ENCODE results near the gene BMPR1B. TPM values are rescaled to one million over a fixed set of nuclear protein-coding genes. Genes with fewer than 3 reads are reported as not detected.

Gene BMPR1B
- total RNA-seq, 1 experiment from 2014 or later = not detected

DNA sequence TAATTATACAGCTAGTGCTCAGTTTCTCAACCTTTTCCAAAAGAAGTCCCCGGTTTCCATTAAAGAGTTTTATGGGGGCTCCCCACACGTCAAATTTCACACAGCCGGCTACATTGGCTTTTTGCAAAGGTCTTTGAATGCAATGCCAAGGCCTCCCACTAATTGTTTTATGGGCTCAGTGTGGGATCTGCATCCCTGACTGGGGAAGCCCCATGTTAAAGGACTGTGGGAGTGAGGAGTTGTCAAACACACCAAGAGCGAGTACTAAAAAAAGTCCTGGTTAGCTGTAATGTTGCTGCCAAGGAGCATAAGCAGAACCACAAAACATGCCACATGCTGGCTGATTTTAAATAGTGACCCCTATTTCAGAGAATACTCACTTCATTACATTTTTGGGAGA is 162.6 kb downstream of the BMPR1B start:
- Histone ChIP-seq H3K9ac (ENCODE audit: low read length) (no peak overlapping the region), H3K27me3 (ENCODE audit: insufficient read depth, low read length) (no peaks in the 10 kb centered on the region), H3K27ac (ENCODE audit: low read depth, low read length) (no peak overlapping the region), H3K4me1 (ENCODE audit: control insufficient read depth in 1 of 2, insufficient read depth in 2 of 2, low read length in 2 of 2) (no peaks in the 10 kb centered on the region), H3K36me3 (ENCODE audit: control insufficient read depth in 1 of 2, insufficient read depth in 2 of 2, low read length in 2 of 2) (no peaks in the 10 kb centered on the region), H3K79me2 (ENCODE audit: insufficient read depth, low read length) (no peaks in the 10 kb centered on the region), H3K9me2 (ENCODE audit: insufficient read depth) (no peaks in the 10 kb centered on the region), H3K4me3 (replicated peaks in 1 of 2; ENCODE audit: low read depth in 1 of 2, low read length in 2 of 2) (no peak overlapping the region), H3K4me2 (ENCODE audit: low read length) (no peak overlapping the region), H4K20me1 (ENCODE audit: insufficient read depth) (no peaks in the 10 kb centered on the region), H2AFZ (ENCODE audit: low read depth, low read length, poor library complexity, severe bottlenecking) (no peak overlapping the region), H3K9me3 (ENCODE audit: control insufficient read depth in 1 of 2, insufficient read depth in 1 of 2, low read depth in 1 of 2, low read length in 2 of 2) (no peaks in the 10 kb centered on the region)
- DNase-seq (ENCODE audit: low read depth, low spot score) (no peak), ATAC-seq (no peak)
- ChIA-PET RAD21 (ENCODE audit: low non-redundant PET in 1 of 2, low total read pairs in 2 of 2, uncharacterized antibody in 2 of 2, unreplicated experiment in 2 of 2) (no interaction called here), POLR2A (no interaction called here), CTCF (no interaction called here)
- intact Hi-C loops (cut with micrococcal nuclease) = no loop called here
- BruUV-seq (replicated peaks) = no TSS peak
- no peak for TF ChIP-seq JUND (IDR thresholded peaks at IDR 0.05)
- no peak for TF ChIP-seq EGR1 (IDR thresholded peaks at IDR 0.05; ENCODE audit: low read depth)
- TF ChIP-seq, protein P1, sequence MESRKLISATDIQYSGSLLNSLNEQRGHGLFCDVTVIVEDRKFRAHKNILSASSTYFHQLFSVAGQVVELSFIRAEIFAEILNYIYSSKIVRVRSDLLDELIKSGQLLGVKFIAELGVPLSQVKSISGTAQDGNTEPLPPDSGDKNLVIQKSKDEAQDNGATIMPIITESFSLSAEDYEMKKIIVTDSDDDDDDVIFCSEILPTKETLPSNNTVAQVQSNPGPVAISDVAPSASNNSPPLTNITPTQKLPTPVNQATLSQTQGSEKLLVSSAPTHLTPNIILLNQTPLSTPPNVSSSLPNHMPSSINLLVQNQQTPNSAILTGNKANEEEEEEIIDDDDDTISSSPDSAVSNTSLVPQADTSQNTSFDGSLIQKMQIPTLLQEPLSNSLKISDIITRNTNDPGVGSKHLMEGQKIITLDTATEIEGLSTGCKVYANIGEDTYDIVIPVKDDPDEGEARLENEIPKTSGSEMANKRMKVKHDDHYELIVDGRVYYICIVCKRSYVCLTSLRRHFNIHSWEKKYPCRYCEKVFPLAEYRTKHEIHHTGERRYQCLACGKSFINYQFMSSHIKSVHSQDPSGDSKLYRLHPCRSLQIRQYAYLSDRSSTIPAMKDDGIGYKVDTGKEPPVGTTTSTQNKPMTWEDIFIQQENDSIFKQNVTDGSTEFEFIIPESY (IDR thresholded peaks at IDR 0.05; ENCODE audit: extremely low read depth, insufficient replicate concordance, low read length) = no peak
- no peak for TF ChIP-seq SP1 (IDR thresholded peaks at IDR 0.05; ENCODE audit: low read depth)
- TF ChIP-seq, protein P2, sequence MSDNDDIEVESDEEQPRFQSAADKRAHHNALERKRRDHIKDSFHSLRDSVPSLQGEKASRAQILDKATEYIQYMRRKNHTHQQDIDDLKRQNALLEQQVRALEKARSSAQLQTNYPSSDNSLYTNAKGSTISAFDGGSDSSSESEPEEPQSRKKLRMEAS (IDR thresholded peaks at IDR 0.05) = no peak
- no peak for TF ChIP-seq YY1 (IDR thresholded peaks at IDR 0.05; ENCODE audit: extremely low read depth, insufficient replicate concordance, low read depth, low read length)
- no peak for TF ChIP-seq POLR2A (IDR thresholded peaks at IDR 0.05; ENCODE audit: borderline replicate concordance, extremely low read depth, insufficient read depth, insufficient read length)
- no peak for TF ChIP-seq RAD21 (IDR thresholded peaks at IDR 0.05; ENCODE audit: low read depth)
- no peak for TF ChIP-seq CBX3 (IDR thresholded peaks at IDR 0.05; ENCODE audit: low read depth)
- TF ChIP-seq, protein P3, sequence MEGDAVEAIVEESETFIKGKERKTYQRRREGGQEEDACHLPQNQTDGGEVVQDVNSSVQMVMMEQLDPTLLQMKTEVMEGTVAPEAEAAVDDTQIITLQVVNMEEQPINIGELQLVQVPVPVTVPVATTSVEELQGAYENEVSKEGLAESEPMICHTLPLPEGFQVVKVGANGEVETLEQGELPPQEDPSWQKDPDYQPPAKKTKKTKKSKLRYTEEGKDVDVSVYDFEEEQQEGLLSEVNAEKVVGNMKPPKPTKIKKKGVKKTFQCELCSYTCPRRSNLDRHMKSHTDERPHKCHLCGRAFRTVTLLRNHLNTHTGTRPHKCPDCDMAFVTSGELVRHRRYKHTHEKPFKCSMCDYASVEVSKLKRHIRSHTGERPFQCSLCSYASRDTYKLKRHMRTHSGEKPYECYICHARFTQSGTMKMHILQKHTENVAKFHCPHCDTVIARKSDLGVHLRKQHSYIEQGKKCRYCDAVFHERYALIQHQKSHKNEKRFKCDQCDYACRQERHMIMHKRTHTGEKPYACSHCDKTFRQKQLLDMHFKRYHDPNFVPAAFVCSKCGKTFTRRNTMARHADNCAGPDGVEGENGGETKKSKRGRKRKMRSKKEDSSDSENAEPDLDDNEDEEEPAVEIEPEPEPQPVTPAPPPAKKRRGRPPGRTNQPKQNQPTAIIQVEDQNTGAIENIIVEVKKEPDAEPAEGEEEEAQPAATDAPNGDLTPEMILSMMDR (IDR thresholded peaks at IDR 0.05 in 2 of 3, conservative IDR thresholded peaks at IDR 0.05 in 1 of 3; ENCODE audit: borderline replicate concordance in 1 of 3, insufficient read depth in 1 of 3, low read depth in 2 of 3, low read length in 2 of 3) = no peak
- TF ChIP-seq SRF (IDR thresholded peaks at IDR 0.05; ENCODE audit: low read depth) = no peak
- TF ChIP-seq EZH2phosphoT487 (IDR thresholded peaks at IDR 0.05; ENCODE audit: borderline replicate concordance) = no peak
- no peak for TF ChIP-seq TCF7L2 (IDR thresholded peaks at IDR 0.05; ENCODE audit: borderline replicate concordance, extremely low read depth, insufficient read depth, insufficient read length)
- TF ChIP-seq ZNF274 (IDR thresholded peaks at IDR 0.05; ENCODE audit: low read depth, low read length) = no peak
- TF ChIP-seq ZFX (IDR thresholded peaks at IDR 0.05) = no peak
- TF ChIP-seq CEBPB (IDR thresholded peaks at IDR 0.05; ENCODE audit: low read depth) = no peak
- no peak for TF ChIP-seq EZH2 (IDR thresholded peaks at IDR 0.05)
- TF ChIP-seq POLR2AphosphoS5 (IDR thresholded peaks at IDR 0.05; ENCODE audit: low read depth, low read length) = no peak
- TF ChIP-seq, protein P4, sequence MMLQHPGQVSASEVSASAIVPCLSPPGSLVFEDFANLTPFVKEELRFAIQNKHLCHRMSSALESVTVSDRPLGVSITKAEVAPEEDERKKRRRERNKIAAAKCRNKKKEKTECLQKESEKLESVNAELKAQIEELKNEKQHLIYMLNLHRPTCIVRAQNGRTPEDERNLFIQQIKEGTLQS (IDR thresholded peaks at IDR 0.05) = no peak
- no peak for TF ChIP-seq FOSL1 (IDR thresholded peaks at IDR 0.05; ENCODE audit: low read depth)

All from HCT116 (cell line).